Colonic mucosa (tissue), 4 donors: ENCODE data around the gene WBP2NL. TPM values are rescaled to one million over a fixed set of nuclear protein-coding genes. Genes with fewer than 3 reads are reported as not detected.
A peak's percentile ranks its signal among the peaks of the same experiment; 100 is the strongest.

Source experiments
- DNase-seq: peaks from one replicate; pipeline ENCODE4 v3.0.0-alpha.2; 2020
- H3K27ac ChIP-seq: fragments of 200-600 bp; one replicate; pipeline ENCODE4 v1.8.0; 2021
- H3K27me3 ChIP-seq: fragments of 200-600 bp; one replicate; pipeline ENCODE4 v1.8.0; 2021
- H3K36me3 ChIP-seq: fragments of 200-600 bp; one replicate; pipeline ENCODE4 v1.8.0; 2021
- H3K4me1 ChIP-seq: fragments of 200-600 bp; one replicate; pipeline ENCODE4 v1.8.0; 2021; ENCODE audit warnings: mild to moderate bottlenecking
- H3K4me3 ChIP-seq: fragments of 200-600 bp; one replicate; pipeline ENCODE4 v1.8.0; 2021
- H3K9ac ChIP-seq, 2 donors: one replicate each; pipeline ENCODE4 v1.7.0; 2013; ENCODE audit warnings: control low read depth in 2 of 2, low read depth in 2 of 2, low read length in 2 of 2
- H3K9me3 ChIP-seq: fragments of 200-600 bp; one replicate; pipeline ENCODE4 v1.8.0; 2021
- intact Hi-C: fragments of 100-400 bp; cut with DNase I; formaldehyde crosslinking; loops from one replicate; pipeline ENCODE4 v1.14.1; 2022
- total RNA-seq, 2 donors: library from RNA; stranded (reverse); fragmentation: NEBNext Ultra II Directional in 1 of 2; extraction: Animal tissue kit (Norgen Biotek cat#: 25700) in 1 of 2; gene quantifications; one replicate each; pipeline ENCODE4 v1.2.1, GENCODE V29; 2021
- TF ChIP-seq, protein P1 (sequence below): fragments of 200-600 bp; IDR thresholded peaks from one replicate; pipeline ENCODE4 v1.8.0; 2022; ENCODE audit warnings: antibody characterized with exemption, mild to moderate bottlenecking
- donor health status: healthy.
- donor health status: DM: no; HTN: no; CAD: no.
- donor health status: DM: no; HTN: no; CAD: no.

The WBP2NL gene
- total RNA-seq, 2 donors from 2014 or later, result 1.1 to 1.9 TPM

DNA sequence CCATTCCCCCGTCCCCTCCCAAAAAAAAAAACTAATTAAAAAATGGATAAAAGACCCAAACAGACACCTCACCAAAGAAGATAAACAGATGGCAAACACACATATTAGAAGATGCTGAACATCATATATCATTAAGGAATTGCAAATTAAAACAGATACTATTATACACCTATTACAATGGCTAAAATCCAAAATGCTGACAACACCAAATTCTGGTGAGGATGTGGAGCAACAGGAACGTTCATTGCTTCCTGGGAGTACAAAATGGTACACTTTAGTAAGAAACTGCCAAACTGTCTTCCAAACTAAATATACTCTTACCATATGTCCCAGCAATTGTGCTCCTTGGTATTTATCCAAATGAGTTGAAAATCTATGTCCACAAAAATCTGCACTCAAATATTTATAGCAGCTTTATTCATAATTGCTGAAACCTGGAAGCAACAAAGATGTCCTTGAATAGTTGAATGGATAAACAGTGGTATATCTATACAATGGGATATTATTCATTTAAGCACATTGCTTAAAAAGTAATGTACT lies 52.1 kb downstream of the WBP2NL start:
- TF ChIP-seq, protein P1, sequence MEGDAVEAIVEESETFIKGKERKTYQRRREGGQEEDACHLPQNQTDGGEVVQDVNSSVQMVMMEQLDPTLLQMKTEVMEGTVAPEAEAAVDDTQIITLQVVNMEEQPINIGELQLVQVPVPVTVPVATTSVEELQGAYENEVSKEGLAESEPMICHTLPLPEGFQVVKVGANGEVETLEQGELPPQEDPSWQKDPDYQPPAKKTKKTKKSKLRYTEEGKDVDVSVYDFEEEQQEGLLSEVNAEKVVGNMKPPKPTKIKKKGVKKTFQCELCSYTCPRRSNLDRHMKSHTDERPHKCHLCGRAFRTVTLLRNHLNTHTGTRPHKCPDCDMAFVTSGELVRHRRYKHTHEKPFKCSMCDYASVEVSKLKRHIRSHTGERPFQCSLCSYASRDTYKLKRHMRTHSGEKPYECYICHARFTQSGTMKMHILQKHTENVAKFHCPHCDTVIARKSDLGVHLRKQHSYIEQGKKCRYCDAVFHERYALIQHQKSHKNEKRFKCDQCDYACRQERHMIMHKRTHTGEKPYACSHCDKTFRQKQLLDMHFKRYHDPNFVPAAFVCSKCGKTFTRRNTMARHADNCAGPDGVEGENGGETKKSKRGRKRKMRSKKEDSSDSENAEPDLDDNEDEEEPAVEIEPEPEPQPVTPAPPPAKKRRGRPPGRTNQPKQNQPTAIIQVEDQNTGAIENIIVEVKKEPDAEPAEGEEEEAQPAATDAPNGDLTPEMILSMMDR, result no peak
- no peak overlapping the region for H3K4me3 ChIP-seq
- intact Hi-C loops, result no loop called here
- DNase-seq, result no peak
- no peak overlapping the region for H3K9ac ChIP-seq
- no peaks in the 10 kb centered on the region for H3K36me3 ChIP-seq
- H3K27ac ChIP-seq, result no peak overlapping the region
- H3K9me3 ChIP-seq, result no peaks in the 10 kb centered on the region
- no peaks in the 10 kb centered on the region for H3K4me1 ChIP-seq
- no peaks in the 10 kb centered on the region for H3K27me3 ChIP-seq

DNA sequence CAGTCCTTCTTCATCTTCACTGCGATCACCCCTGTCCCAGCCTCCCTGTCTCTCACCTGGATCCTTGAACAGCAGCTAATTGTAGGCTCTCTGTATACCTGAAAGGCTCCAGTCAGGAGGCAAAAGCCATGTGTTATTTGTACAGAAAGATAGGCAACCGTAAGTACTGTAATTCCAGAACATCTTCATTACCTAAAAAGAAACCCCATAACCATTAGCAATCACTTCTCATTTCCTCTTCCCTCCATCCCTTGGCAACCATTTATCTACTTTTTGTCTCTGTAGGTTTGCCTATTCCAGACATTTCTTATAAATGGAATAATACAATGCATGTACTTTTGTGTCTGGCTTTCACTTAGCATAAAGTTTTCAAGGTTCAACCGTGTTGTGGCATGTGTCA lies 54.2 kb downstream of the WBP2NL start:
- H3K9ac ChIP-seq, result no peak overlapping the region
- no peaks in the 10 kb centered on the region for H3K4me1 ChIP-seq
- no peaks in the 10 kb centered on the region for H3K9me3 ChIP-seq
- no peak overlapping the region for H3K4me3 ChIP-seq
- no peak for DNase-seq
- no peaks in the 10 kb centered on the region for H3K36me3 ChIP-seq
- no peak overlapping the region for H3K27ac ChIP-seq
- H3K27me3 ChIP-seq, result no peaks in the 10 kb centered on the region
- TF ChIP-seq, protein P1, result no peak
- intact Hi-C loops, result no loop called here

DNA sequence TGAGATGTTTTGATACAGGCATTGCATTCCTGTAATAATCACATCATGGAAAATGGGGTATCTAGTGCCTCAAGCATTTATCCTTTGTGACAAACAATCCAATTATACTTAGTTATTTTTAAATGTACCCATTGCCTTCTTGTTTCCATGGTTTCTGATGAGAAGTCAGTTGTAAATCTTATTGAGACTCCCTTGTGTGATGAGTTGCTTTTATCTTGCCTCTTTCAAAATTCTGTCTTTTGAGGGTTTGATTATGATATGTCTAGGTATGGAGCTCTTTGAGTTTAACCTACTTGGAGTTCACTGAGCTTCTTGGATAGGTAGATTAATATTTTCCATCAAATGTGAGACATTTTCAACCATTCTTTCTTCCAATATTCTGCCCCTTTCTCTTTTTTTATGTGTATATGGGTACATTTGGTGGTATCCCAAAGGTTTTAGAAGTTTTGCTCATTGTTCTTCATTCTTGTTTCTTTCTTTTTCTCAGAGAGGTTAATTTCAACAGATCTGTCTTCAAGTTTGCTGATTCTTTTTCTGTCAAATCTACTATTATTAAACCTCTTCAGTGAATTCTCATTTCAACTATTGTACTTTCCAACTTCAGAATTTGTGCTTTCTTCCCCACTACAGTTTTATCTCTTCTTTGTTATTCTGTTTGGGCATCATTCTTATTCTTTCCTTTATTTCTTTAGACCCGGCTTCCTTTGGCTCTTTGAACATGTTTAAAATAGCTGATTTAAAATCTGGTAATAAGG lies 58.3 kb downstream of the WBP2NL start:
- Histone ChIP-seq H3K36me3 (peaks cover 8% of the 10 kb centered on the region), H3K9me3 (no peaks in the 10 kb centered on the region), H3K27ac (no peak overlapping the region), H3K4me1 (no peaks in the 10 kb centered on the region), H3K4me3 (no peak overlapping the region), H3K9ac (no peak overlapping the region), H3K27me3 (no peaks in the 10 kb centered on the region)
- intact Hi-C loops, result no loop called here
- no peak for DNase-seq
- TF ChIP-seq, protein P1, result no peak

DNA sequence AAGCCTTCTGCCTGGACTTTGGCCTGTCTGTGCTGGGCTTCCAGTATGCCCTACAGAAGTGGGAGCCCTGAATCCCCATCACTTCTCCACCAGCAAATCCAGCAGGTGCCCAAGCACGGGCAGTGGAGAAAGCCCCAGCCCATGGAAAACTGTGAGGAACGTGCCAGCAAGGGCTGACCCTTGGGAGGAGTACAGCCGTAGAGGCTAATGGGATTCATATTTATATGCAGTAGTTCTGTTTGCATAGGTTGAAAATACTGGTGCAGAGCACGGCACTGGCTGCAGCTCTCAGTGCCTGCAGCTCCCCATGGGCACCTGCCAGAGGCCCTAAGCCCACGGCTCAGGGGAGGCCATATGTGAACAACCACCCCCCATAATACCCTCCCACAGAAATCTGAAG lies 61.9 kb downstream of the WBP2NL start:
- DNase-seq, result peak; percentile 12
- Histone ChIP-seq H3K9me3 (no peaks in the 10 kb centered on the region), H3K9ac (no peak overlapping the region), H3K27me3 (no peaks in the 10 kb centered on the region), H3K4me1 (no peaks in the 10 kb centered on the region), H3K27ac (no peak overlapping the region), H3K36me3 (peaks cover 12% of the 10 kb centered on the region), H3K4me3 (no peak overlapping the region)
- TF ChIP-seq, protein P1, result no peak
- intact Hi-C loops, result no loop called here

DNA sequence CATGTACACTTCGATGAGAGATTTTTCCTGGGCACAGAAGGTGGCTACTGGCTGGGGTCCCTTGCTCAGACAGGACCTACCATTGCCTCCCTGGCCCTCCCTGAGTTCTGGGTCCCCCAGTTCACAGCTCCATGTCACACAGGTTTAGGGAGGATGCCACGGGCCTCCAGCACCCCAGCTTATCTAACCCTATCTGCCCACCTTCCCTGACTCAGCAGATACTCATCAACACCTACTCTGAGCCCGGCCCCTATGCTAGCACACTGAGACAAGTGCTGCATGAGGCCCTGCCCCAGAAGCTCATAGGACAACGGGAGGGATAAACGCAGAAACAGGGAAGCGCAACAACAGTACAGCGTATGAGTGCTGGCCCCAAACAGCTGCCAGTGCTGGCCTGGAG lies 62.5 kb downstream of the WBP2NL start:
- Histone ChIP-seq H3K4me1 (no peaks in the 10 kb centered on the region), H3K4me3 (no peak overlapping the region), H3K9ac (no peak overlapping the region), H3K36me3 (peaks cover 12% of the 10 kb centered on the region), H3K27me3 (no peaks in the 10 kb centered on the region), H3K9me3 (no peaks in the 10 kb centered on the region), H3K27ac (no peak overlapping the region)
- peak; percentile 9 for DNase-seq
- intact Hi-C loops, result no loop called here
- TF ChIP-seq, protein P1, result no peak
